Endothelial cell of umbilical vein (primary cell): ENCODE results near the gene RTN4. TPM values are rescaled to one million over a fixed set of nuclear protein-coding genes. Genes with fewer than 3 reads are reported as not detected.

Source experiments
- BruUV-seq: library from RNA; stranded (reverse); fragments of 400-500 nt; replicated peaks from 2 replicates; lab custom pipeline; 2021; lab: Mats Ljungman, UMichigan
- CTCF ChIA-PET: fragments of 300-600, 350-600 bp; sonication (Branson Sonifier 250); formaldehyde crosslinking; loops from one replicate; lab custom pipeline; 2021; ENCODE audit warnings: antibody characterized with exemption, inconsistent platforms; lab: Charles Lee
- POLR2A ChIA-PET: fragments of 300-600, 350-600 bp; sonication (Branson Sonifier 250); formaldehyde crosslinking; loops from one replicate; lab custom pipeline; 2021; ENCODE audit warnings: antibody characterized with exemption, inconsistent platforms; lab: Charles Lee
- DNase-seq: peaks from one replicate; pipeline ENCODE4 v3.0.0-alpha.2; 2011; ENCODE audit warnings: low read depth, low spot score
- FAIRE-seq: peaks from 2 replicates; lab custom pipeline; 2011; peaks lifted over from hg19 to GRCh38; lab: Jason Lieb, UNC
- H2AFZ ChIP-seq: 2 replicates; pipeline ENCODE4 v1.6.0; 2012; ENCODE audit warnings: low read depth, low read length, control low read depth, inconsistent platforms
- H3K27ac ChIP-seq: 2 replicates; pipeline ENCODE4 v1.5.1; 2011; ENCODE audit warnings: low read depth, mild to moderate bottlenecking, control low read depth, low read length, moderate library complexity; ENCODE audit not compliant: insufficient read depth
- H3K27me3 ChIP-seq, 2 experiments: 2 replicates each; pipeline versions ENCODE4 v1.6.0 to v1.6.1; 2011; ENCODE audit warnings: low read length in 2 of 2, mixed read lengths in 1 of 2; ENCODE audit not compliant: control insufficient read depth in 2 of 2, insufficient read depth in 2 of 2
- H3K36me3 ChIP-seq, 2 experiments: 2 replicates in 1 of 2; 3 replicates in 1 of 2; pipeline ENCODE4 v1.5.1; 2011; ENCODE audit warnings: low read length in 2 of 2, mild to moderate bottlenecking in 1 of 2, moderate library complexity in 1 of 2; ENCODE audit not compliant: control insufficient read depth in 2 of 2, insufficient read depth in 2 of 2; ENCODE audit errors: extremely low read depth in 1 of 2
- H3K4me1 ChIP-seq: 3 replicates; pipeline ENCODE4 v1.5.1; 2011; ENCODE audit warnings: mild to moderate bottlenecking, low read length; ENCODE audit not compliant: control insufficient read depth, insufficient read depth; ENCODE audit errors: extremely low read depth
- H3K4me2 ChIP-seq: 2 replicates; pipeline ENCODE4 v1.6.1; 2011; ENCODE audit warnings: low read length, control low read depth, mixed read lengths; ENCODE audit not compliant: insufficient read depth
- H3K4me3 ChIP-seq, 3 experiments: fragments of 200-600 bp in 1 of 3; sonication (generic), shearing (Covaris generic) in 1 of 3; replicated peaks in 1 of 3; 2 replicates each; pipeline ENCODE4 v1.5.1; 2011 to 2016; ENCODE audit warnings: control low read depth in 3 of 3, low read length in 3 of 3, mild to moderate bottlenecking in 2 of 3, inconsistent platforms in 1 of 3, low read depth in 1 of 3, moderate library complexity in 1 of 3; ENCODE audit not compliant: insufficient read depth in 1 of 3
- H3K79me2 ChIP-seq: 2 replicates; pipeline ENCODE4 v1.6.0; 2012; ENCODE audit warnings: low read length, inconsistent platforms; ENCODE audit not compliant: control insufficient read depth, insufficient read depth
- H3K9ac ChIP-seq: replicated peaks from 2 replicates; pipeline ENCODE3; 2011; ENCODE audit warnings: low read length, control low read depth; ENCODE audit not compliant: insufficient read depth; ENCODE audit errors: extremely low read depth
- H3K9me1 ChIP-seq: replicated peaks from 3 replicates; pipeline ENCODE4 v1.6.0; 2011; ENCODE audit warnings: mild to moderate bottlenecking, low read length; ENCODE audit not compliant: control insufficient read depth, insufficient read depth; ENCODE audit errors: extremely low read depth
- H3K9me3 ChIP-seq: replicated peaks from 2 replicates; pipeline ENCODE4 v1.5.1; 2012; ENCODE audit warnings: low read length, inconsistent platforms; ENCODE audit not compliant: control insufficient read depth, insufficient read depth
- H4K20me1 ChIP-seq: replicated peaks from 2 replicates; pipeline ENCODE3; 2011; ENCODE audit warnings: mild to moderate bottlenecking, low read length; ENCODE audit not compliant: control insufficient read depth, insufficient read depth; ENCODE audit errors: extremely low read depth
- CTCF ChIP-seq, 2 donors: IDR thresholded peaks; 1 replicate in 1 of 2; 2 replicates in 1 of 2; pipeline ENCODE4 v1.5.1; 2011; ENCODE audit warnings: low read length in 2 of 2, mild to moderate bottlenecking in 2 of 2, moderate library complexity in 2 of 2, control low read depth in 1 of 2, inconsistent platforms in 1 of 2, low read depth in 1 of 2; ENCODE audit not compliant: insufficient read depth in 1 of 2; ENCODE audit errors: extremely low read depth in 1 of 2
- EZH2 ChIP-seq: IDR thresholded peaks from 2 replicates; pipeline ENCODE4 v1.6.1; 2012; ENCODE audit warnings: borderline replicate concordance, low read depth, mild to moderate bottlenecking, moderate library complexity, low read length, inconsistent platforms; ENCODE audit not compliant: severe bottlenecking
- FOS ChIP-seq: IDR thresholded peaks from 2 replicates; pipeline ENCODE4 v1.6.1; 2011; ENCODE audit warnings: mild to moderate bottlenecking, low read length, moderate library complexity, borderline replicate concordance; ENCODE audit not compliant: insufficient read depth
- GATA2 ChIP-seq: IDR thresholded peaks from 2 replicates; pipeline ENCODE4 v1.7.0; 2011; ENCODE audit warnings: low read depth, mild to moderate bottlenecking, moderate library complexity, mixed read lengths, low read length; ENCODE audit not compliant: insufficient read length, insufficient read depth
- JUN ChIP-seq: IDR thresholded peaks from 2 replicates; pipeline ENCODE4 v1.6.1; 2011; ENCODE audit warnings: borderline replicate concordance, low read depth; ENCODE audit not compliant: insufficient read length, insufficient read depth
- MYC ChIP-seq: IDR thresholded peaks from one replicate; pipeline ENCODE4 v1.6.1; 2011; ENCODE audit warnings: mild to moderate bottlenecking, low read depth, low read length
- POLR2A ChIP-seq: IDR thresholded peaks from 2 replicates; pipeline ENCODE4 v1.6.1; 2012; ENCODE audit warnings: low read depth, mild to moderate bottlenecking, control low read depth, low read length
- POLR2AphosphoS5 ChIP-seq: IDR thresholded peaks from 2 replicates; pipeline ENCODE4 v1.6.1; 2012; ENCODE audit warnings: low read depth, mild to moderate bottlenecking, control low read depth, low read length, moderate library complexity; ENCODE audit not compliant: insufficient read depth
- dilution Hi-C: fragments of 300-500 bp; cut with MboI; formaldehyde crosslinking; loops from one replicate; pipeline ENCODE4 v1.15.0; 2019; ENCODE audit warnings: low sequenced_read_pairs; ENCODE audit not compliant: extremely low pct_ligation_motif_present
- intact Hi-C: fragments of 100-400 bp; cut with micrococcal nuclease; formaldehyde crosslinking; loops from one replicate; pipeline ENCODE4 v1.10.0; 2022
- polyA plus RNA-seq, 4 experiments: library from polyadenylated mRNA; depleted of rRNA in 3 of 4; stranded (reverse) in 3 of 4; unstranded in 1 of 4; fragments of >200 nt; gene quantifications; 2 replicates each; pipeline versions ENCODE4 v1.2.1 to v1.2.3, GENCODE V29; 2011 to 2012; ENCODE audit warnings: missing spikeins in 1 of 4
- total RNA-seq: library from RNA; stranded (reverse); gene quantifications from 2 replicates; pipeline ENCODE4 v1.2.3, GENCODE V29; 2021
- TF ChIP-seq, protein P1 (sequence below): IDR thresholded peaks from 2 replicates; pipeline ENCODE4 v1.6.1; 2011; ENCODE audit not compliant: insufficient read depth, insufficient read length

The RTN4 gene
- total and polyA plus RNA-seq, 2 donors (not counting 3 experiments of a cell fraction or from before 2014, with no cell fraction given) = 253 to 486 TPM

DNA sequence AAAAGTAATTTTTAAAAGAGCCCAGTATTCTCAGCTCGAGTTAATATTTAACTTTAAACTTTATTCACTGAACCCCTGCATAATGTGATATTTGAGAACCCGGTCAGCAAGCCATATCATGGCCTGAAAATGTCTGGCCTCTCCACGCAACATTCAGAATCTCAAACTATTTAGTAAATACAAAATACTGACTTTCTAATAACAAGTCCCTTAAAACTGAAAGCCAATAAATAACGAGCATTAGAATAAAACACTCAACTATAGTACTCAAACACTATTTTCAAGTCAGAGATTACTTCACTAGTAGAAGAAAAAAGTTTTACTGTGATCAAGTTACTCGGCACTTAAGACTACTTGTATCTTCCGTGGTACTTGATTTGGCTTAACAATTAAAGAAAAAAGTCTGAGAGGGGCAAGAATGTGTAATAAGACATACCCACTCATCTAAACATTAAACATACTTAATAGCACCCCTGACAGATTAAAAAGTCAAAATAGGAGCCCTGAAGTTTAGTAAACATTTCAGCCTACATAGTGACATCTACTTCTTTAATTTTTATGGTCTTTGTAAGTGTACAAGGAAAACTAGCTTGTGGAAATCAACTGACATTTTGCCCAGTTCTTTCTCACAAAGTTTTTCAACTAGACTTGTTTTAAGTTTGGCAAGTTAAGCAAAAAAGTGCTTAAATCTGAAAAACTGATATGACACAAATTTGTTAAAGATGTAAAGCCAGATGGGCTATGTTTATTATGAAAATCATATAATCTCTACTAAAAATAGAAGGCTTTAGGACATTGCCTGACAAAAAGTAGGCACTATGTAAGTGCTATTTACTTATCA lies 38.2 kb downstream of the RTN4 start:
- Histone ChIP-seq H3K27ac (no peak overlapping the region), H3K9me3 (no peaks in the 10 kb centered on the region), H3K79me2 (peaks cover 100% of the 10 kb centered on the region), H3K36me3 (no peaks in the 10 kb centered on the region), H3K9ac (no peak overlapping the region), H3K9me1 (no peaks in the 10 kb centered on the region), H3K4me1 (peaks cover 37% of the 10 kb centered on the region), H3K27me3 (no peaks in the 10 kb centered on the region), H4K20me1 (peaks cover 57% of the 10 kb centered on the region), H3K4me2 (peak overlapping the region; percentile 8), H3K4me3 (no peak overlapping the region), H2AFZ (no peak overlapping the region)
- intact Hi-C loops = no loop called here
- DNase-seq (peak; percentile 30), FAIRE-seq (no peak)
- TF ChIP-seq MYC (no peak), GATA2 (no peak), POLR2A (no peak), POLR2AphosphoS5 (no peak), FOS (no peak), EZH2 (no peak), CTCF (IDR thresholded peaks at IDR 0.05; ENCODE audit: extremely low read depth in 1 of 2, insufficient read depth in 1 of 2, low read depth in 1 of 2, low read length in 2 of 2) (no peak), JUN (no peak)
- TF ChIP-seq, protein P1, sequence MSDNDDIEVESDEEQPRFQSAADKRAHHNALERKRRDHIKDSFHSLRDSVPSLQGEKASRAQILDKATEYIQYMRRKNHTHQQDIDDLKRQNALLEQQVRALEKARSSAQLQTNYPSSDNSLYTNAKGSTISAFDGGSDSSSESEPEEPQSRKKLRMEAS = no peak
- ChIA-PET POLR2A (no interaction called here), CTCF (interaction anchor here (0.9 to 5.0 kb wide), 5 partner anchors 37 to 162 kb away, joined by 3 to 47 read pairs (median 7); no protein-coding TSS in a partner anchor)
- BruUV-seq = no TSS peak
- dilution Hi-C loops = no loop called here
